Loucy (cell line): ENCODE measurements around the gene GMPPA.

ENCODE experiments used
- H2AFZ ChIP-seq: fragments of 200-600 bp; sonication (generic); 2 replicates; pipeline ENCODE4 v1.6.0; 2016; ENCODE audit warnings: antibody characterized with exemption, mild to moderate bottlenecking, low read length, moderate library complexity
- H3F3A ChIP-seq: fragments of 200-600 bp; 2 replicates; pipeline ENCODE4 v1.6.0; 2016; ENCODE audit warnings: antibody characterized with exemption, low read depth, mild to moderate bottlenecking
- H3K27me3 ChIP-seq: fragments of 200-600 bp; sonication (generic); 2 replicates; pipeline ENCODE4 v1.6.1; 2014; ENCODE audit warnings: low read length, mild to moderate bottlenecking; ENCODE audit not compliant: insufficient read depth, poor library complexity, severe bottlenecking
- H3K36me3 ChIP-seq: fragments of 200-600 bp; sonication (generic); 2 replicates; pipeline ENCODE4 v1.6.1; 2016; ENCODE audit warnings: low read length; ENCODE audit not compliant: insufficient read depth
- H3K4me1 ChIP-seq: fragments of 200-600 bp; sonication (generic); 2 replicates; pipeline ENCODE4 v1.5.1; 2014; ENCODE audit warnings: low read length, mild to moderate bottlenecking; ENCODE audit not compliant: insufficient read depth, poor library complexity, severe bottlenecking
- H3K4me2 ChIP-seq: fragments of 200-600 bp; sonication (generic); 2 replicates; pipeline ENCODE4 v1.6.0; 2014; ENCODE audit warnings: antibody characterized with exemption, low read length, low read depth, mild to moderate bottlenecking; ENCODE audit not compliant: poor library complexity, severe bottlenecking
- H3K4me3 ChIP-seq: fragments of 200-600 bp; sonication (generic); 2 replicates; pipeline ENCODE4 v1.5.1; 2014; ENCODE audit warnings: low read length, mild to moderate bottlenecking, mixed read lengths; ENCODE audit not compliant: poor library complexity, severe bottlenecking
- H3K79me2 ChIP-seq: fragments of 200-600 bp; sonication (generic); 2 replicates; pipeline ENCODE4 v1.6.1; 2014; ENCODE audit warnings: low read length; ENCODE audit not compliant: insufficient read depth
- H3K9ac ChIP-seq: fragments of 200-600 bp; sonication (generic); 2 replicates; pipeline ENCODE4 v1.6.0; 2014; ENCODE audit warnings: mild to moderate bottlenecking, low read depth, low read length, moderate library complexity; ENCODE audit not compliant: poor library complexity, severe bottlenecking
- H3K9me2 ChIP-seq: fragments of 200-600 bp; sonication (generic); replicated peaks from 2 replicates; pipeline ENCODE4 v1.6.1; 2016; ENCODE audit warnings: low read depth, low read length, mixed read lengths
- H3K9me3 ChIP-seq: fragments of 200-600 bp; sonication (generic); 2 replicates; pipeline ENCODE4 v1.6.1; 2014; ENCODE audit warnings: mild to moderate bottlenecking, antibody characterized with exemption, low read length, low read depth; ENCODE audit not compliant: insufficient read depth
- H4K20me1 ChIP-seq: fragments of 200-600 bp; sonication (generic); 2 replicates; pipeline ENCODE4 v1.6.0; 2014; ENCODE audit warnings: antibody characterized with exemption, low read length, mild to moderate bottlenecking; ENCODE audit not compliant: insufficient read depth, poor library complexity, severe bottlenecking
- CTCF ChIP-seq: fragments of 200-600 bp; sonication (generic); conservative IDR thresholded peaks from 2 replicates; pipeline ENCODE4 v1.5.1; 2014; ENCODE audit warnings: mild to moderate bottlenecking, antibody characterized with exemption, low read length
- EZH2phosphoT487 ChIP-seq: fragments of 200-600 bp; IDR thresholded peaks from 2 replicates; pipeline ENCODE4 v1.6.1; 2018; ENCODE audit warnings: antibody characterized with exemption, mild to moderate bottlenecking, moderate library complexity, borderline replicate concordance

Gene GMPPA

GRCh38 chr2:219547621-219548020 lies 48.9 kb downstream of the GMPPA start:
- no peak overlapping the region for H2AFZ ChIP-seq
- H4K20me1 ChIP-seq = peaks cover 4% of the 10 kb centered on the region
- no peaks in the 10 kb centered on the region for H3K9me3 ChIP-seq
- no peak overlapping the region for H3K4me3 ChIP-seq
- H3K4me2 ChIP-seq = no peak overlapping the region
- no peaks in the 10 kb centered on the region for H3K79me2 ChIP-seq
- no peaks in the 10 kb centered on the region for H3K36me3 ChIP-seq
- peaks cover 6% of the 10 kb centered on the region for H3K4me1 ChIP-seq
- TF ChIP-seq EZH2phosphoT487 (no peak), CTCF (no peak)
- H3K9me2 ChIP-seq = no peaks in the 10 kb centered on the region
- no peak overlapping the region for H3K9ac ChIP-seq
- no peaks in the 10 kb centered on the region for H3F3A ChIP-seq
- H3K27me3 ChIP-seq = no peaks in the 10 kb centered on the region

- Histone ChIP-seq H3F3A (no peaks in the 10 kb centered on the region), H3K4me1 (no peaks in the 10 kb centered on the region), H3K9me3 (no peaks in the 10 kb centered on the region), H3K27me3 (no peaks in the 10 kb centered on the region), H3K36me3 (no peaks in the 10 kb centered on the region), H2AFZ (no peak overlapping the region), H3K9ac (no peak overlapping the region), H3K79me2 (no peaks in the 10 kb centered on the region), H3K4me2 (no peak overlapping the region), H4K20me1 (no peaks in the 10 kb centered on the region), H3K9me2 (no peaks in the 10 kb centered on the region), H3K4me3 (no peak overlapping the region)
- TF ChIP-seq EZH2phosphoT487 (no peak), CTCF (no peak)
Measured at GRCh38 chr2:219548990-219549389, 50.3 kb downstream of the GMPPA start.

GRCh38 chr2:219549619-219550018 lies 50.9 kb downstream of the GMPPA start:
- Histone ChIP-seq H3K27me3 (no peaks in the 10 kb centered on the region), H3K9ac (no peak overlapping the region), H2AFZ (no peak overlapping the region), H3K4me3 (no peak overlapping the region), H3F3A (no peaks in the 10 kb centered on the region), H3K4me2 (no peak overlapping the region), H3K9me3 (no peaks in the 10 kb centered on the region), H3K9me2 (no peaks in the 10 kb centered on the region), H4K20me1 (no peaks in the 10 kb centered on the region), H3K4me1 (no peaks in the 10 kb centered on the region), H3K36me3 (no peaks in the 10 kb centered on the region), H3K79me2 (no peaks in the 10 kb centered on the region)
- TF ChIP-seq EZH2phosphoT487 (no peak), CTCF (no peak)
